Activated T-cell treated with anti-CD3 and anti-CD28 coated beads, Interleukin-2, amount 50 U/mL, for 24 hours (primary cell): ENCODE results near the gene TMEM86A.
"Not testable (repeated sequence)": the region's sequence is repeated elsewhere in the genome, so short reads cannot be mapped to it uniquely, and the experiment has no call there.

Experiments
- DNase-seq: peaks from one replicate; pipeline ENCODE4 v3.0.0-alpha.2; 2020
- H3K27ac Mint-ChIP-seq: 2 replicates; pipeline ENCODE4 v1.8.0; 2020; ENCODE audit warnings: mild to moderate bottlenecking, mixed read lengths
- H3K27me3 Mint-ChIP-seq: 2 replicates; pipeline ENCODE4 v1.8.0; 2020; ENCODE audit warnings: mixed read lengths
- H3K36me3 Mint-ChIP-seq: 2 replicates; pipeline ENCODE4 v1.8.0; 2020; ENCODE audit warnings: low read depth, mixed read lengths
- H3K4me1 Mint-ChIP-seq: 2 replicates; pipeline ENCODE4 v1.8.0; 2020; ENCODE audit warnings: low read depth, mixed read lengths
- H3K4me3 Mint-ChIP-seq: 2 replicates; pipeline ENCODE4 v1.8.0; 2020; ENCODE audit warnings: mild to moderate bottlenecking, moderate library complexity, mixed read lengths
- H3K9me3 Mint-ChIP-seq: 2 replicates; pipeline ENCODE4 v1.8.0; 2020; ENCODE audit warnings: mixed read lengths

TMEM86A gene

GRCh38 chr11:18698341-18699268 lies at the start of gene TMEM86A:
Gene TMEM86A (plus strand): TSS chr11:18698779. CDS start chr11:18698887, 108 bp downstream.
- no peaks in the 10 kb centered on the region for H3K9me3 Mint-ChIP-seq
- DNase-seq, result peak; percentile 93
- no peaks in the 10 kb centered on the region for H3K36me3 Mint-ChIP-seq
- H3K4me3 Mint-ChIP-seq, result peak within 1 kb of the TSS; percentile 79
- H3K27me3 Mint-ChIP-seq, result peaks cover 2% of the 10 kb centered on the region
- H3K27ac Mint-ChIP-seq, result peak within 1 kb of the TSS; percentile 35
- H3K4me1 Mint-ChIP-seq, result peaks cover 18% of the 10 kb centered on the region

- no peak overlapping the region for H3K4me3 Mint-ChIP-seq
- H3K27ac Mint-ChIP-seq, result no peak overlapping the region
- H3K27me3 Mint-ChIP-seq, result no peaks in the 10 kb centered on the region
Measured at GRCh38 chr11:18650353-18650752, 48.2 kb upstream of the TMEM86A start.

GRCh38 chr11:18650859-18651557 lies 47.6 kb upstream of the TMEM86A start:
- no peak overlapping the region for H3K27ac Mint-ChIP-seq
- no peaks in the 10 kb centered on the region for H3K27me3 Mint-ChIP-seq
- no peak overlapping the region for H3K4me3 Mint-ChIP-seq
- no peaks in the 10 kb centered on the region for H3K36me3 Mint-ChIP-seq
- peaks cover 5% of the 10 kb centered on the region for H3K4me1 Mint-ChIP-seq
- H3K9me3 Mint-ChIP-seq, result no peaks in the 10 kb centered on the region
- DNase-seq, result peak; percentile 39

More at GRCh38 chr11:18650353-18650752, 48.2 kb upstream of the TMEM86A start:
- Mint-ChIP-seq H3K9me3 (no peaks in the 10 kb centered on the region), H3K36me3 (no peaks in the 10 kb centered on the region), H3K4me1 (peaks cover 5% of the 10 kb centered on the region)
- no peak for DNase-seq

GRCh38 chr11:18657673-18658072 lies 40.9 kb upstream of the TMEM86A start:
- no peaks in the 10 kb centered on the region for H3K4me1 Mint-ChIP-seq
- no peak for DNase-seq
- H3K27me3 Mint-ChIP-seq, result peaks cover 5% of the 10 kb centered on the region

GRCh38 chr11:18665353-18665872 lies 33.2 kb upstream of the TMEM86A start:
- not testable (repeated sequence) for H3K9me3 Mint-ChIP-seq, DNase-seq, H3K36me3 Mint-ChIP-seq, H3K27me3 Mint-ChIP-seq
- H3K4me1 Mint-ChIP-seq, result peaks cover 38% of the 10 kb centered on the region
- H3K27ac Mint-ChIP-seq, result peak overlapping the region; percentile 63
- H3K4me3 Mint-ChIP-seq, result peak overlapping the region; percentile 45

More at GRCh38 chr11:18657673-18658072, 40.9 kb upstream of the TMEM86A start:
- H3K4me3 Mint-ChIP-seq, result no peak overlapping the region
- H3K27ac Mint-ChIP-seq, result no peak overlapping the region
- H3K36me3 Mint-ChIP-seq, result no peaks in the 10 kb centered on the region
- no peaks in the 10 kb centered on the region for H3K9me3 Mint-ChIP-seq

- peaks cover 57% of the 10 kb centered on the region for H3K4me1 Mint-ChIP-seq
- H3K27ac Mint-ChIP-seq, result no peak overlapping the region
- no peak overlapping the region for H3K4me3 Mint-ChIP-seq
- H3K27me3 Mint-ChIP-seq, result no peaks in the 10 kb centered on the region
- no peaks in the 10 kb centered on the region for H3K36me3 Mint-ChIP-seq
- no peak for DNase-seq
- no peaks in the 10 kb centered on the region for H3K9me3 Mint-ChIP-seq
Measured at GRCh38 chr11:18668131-18668530, 30.4 kb upstream of the TMEM86A start.

- no peaks in the 10 kb centered on the region for H3K36me3 Mint-ChIP-seq
- H3K4me3 Mint-ChIP-seq, result peak overlapping the region; percentile 11
- H3K27me3 Mint-ChIP-seq, result no peaks in the 10 kb centered on the region
- peak overlapping the region; percentile 81 for H3K27ac Mint-ChIP-seq
- no peaks in the 10 kb centered on the region for H3K9me3 Mint-ChIP-seq
- no peak for DNase-seq
- peaks cover 61% of the 10 kb centered on the region for H3K4me1 Mint-ChIP-seq
Measured at GRCh38 chr11:18669219-18669596, 29.4 kb upstream of the TMEM86A start.

GRCh38 chr11:18669711-18670110 lies 28.9 kb upstream of the TMEM86A start:
- H3K4me1 Mint-ChIP-seq, result peaks cover 61% of the 10 kb centered on the region
- H3K4me3 Mint-ChIP-seq, result no peak overlapping the region
- peak overlapping the region; percentile 81 for H3K27ac Mint-ChIP-seq
- no peak for DNase-seq
- no peaks in the 10 kb centered on the region for H3K9me3 Mint-ChIP-seq
- no peaks in the 10 kb centered on the region for H3K27me3 Mint-ChIP-seq
- no peaks in the 10 kb centered on the region for H3K36me3 Mint-ChIP-seq

GRCh38 chr11:18671246-18671645 lies 27.3 kb upstream of the TMEM86A start:
- Mint-ChIP-seq H3K27me3 (no peaks in the 10 kb centered on the region), H3K9me3 (no peaks in the 10 kb centered on the region), H3K27ac (peak overlapping the region; percentile 83), H3K4me1 (peaks cover 50% of the 10 kb centered on the region), H3K4me3 (no peak overlapping the region), H3K36me3 (no peaks in the 10 kb centered on the region)
- DNase-seq, result peak; percentile 41

- H3K36me3 Mint-ChIP-seq, H3K27me3 Mint-ChIP-seq, H3K9me3 Mint-ChIP-seq, H3K4me3 Mint-ChIP-seq: not testable (repeated sequence)
- peak; percentile 45 for DNase-seq
- Mint-ChIP-seq H3K4me1 (peaks cover 47% of the 10 kb centered on the region), H3K27ac (peak overlapping the region; percentile 90)
Measured at GRCh38 chr11:18672209-18672608, 26.4 kb upstream of the TMEM86A start.

GRCh38 chr11:18676803-18677202 lies 21.8 kb upstream of the TMEM86A start:
- Mint-ChIP-seq H3K4me3 (no peak overlapping the region), H3K36me3 (no peaks in the 10 kb centered on the region), H3K4me1 (peaks cover 19% of the 10 kb centered on the region), H3K27ac (no peak overlapping the region), H3K9me3 (no peaks in the 10 kb centered on the region), H3K27me3 (no peaks in the 10 kb centered on the region)
- no peak for DNase-seq

GRCh38 chr11:18677560-18677959 lies 21.0 kb upstream of the TMEM86A start:
- Mint-ChIP-seq H3K9me3 (no peaks in the 10 kb centered on the region), H3K27ac (no peak overlapping the region), H3K36me3 (no peaks in the 10 kb centered on the region), H3K27me3 (no peaks in the 10 kb centered on the region), H3K4me3 (no peak overlapping the region), H3K4me1 (peaks cover 14% of the 10 kb centered on the region)
- DNase-seq, result no peak

- H3K4me1 Mint-ChIP-seq, H3K27me3 Mint-ChIP-seq, H3K9me3 Mint-ChIP-seq, H3K27ac Mint-ChIP-seq, H3K4me3 Mint-ChIP-seq, DNase-seq, H3K36me3 Mint-ChIP-seq: not testable (repeated sequence)
Measured at GRCh38 chr11:18681949-18682348, 16.6 kb upstream of the TMEM86A start.

- Mint-ChIP-seq H3K4me1 (peaks cover 8% of the 10 kb centered on the region), H3K36me3 (no peaks in the 10 kb centered on the region), H3K27ac (no peak overlapping the region), H3K27me3 (no peaks in the 10 kb centered on the region), H3K4me3 (no peak overlapping the region), H3K9me3 (no peaks in the 10 kb centered on the region)
- DNase-seq, result no peak
Measured at GRCh38 chr11:18682466-18682865, 16.1 kb upstream of the TMEM86A start.

GRCh38 chr11:18684267-18684666 lies 14.3 kb upstream of the TMEM86A start:
- Mint-ChIP-seq H3K36me3 (no peaks in the 10 kb centered on the region), H3K9me3 (no peaks in the 10 kb centered on the region), H3K27ac (no peak overlapping the region), H3K4me1 (peaks cover 4% of the 10 kb centered on the region), H3K27me3 (no peaks in the 10 kb centered on the region), H3K4me3 (no peak overlapping the region)
- no peak for DNase-seq
